ENCODE data around the gene VAV3. TPM values are rescaled to one million over a fixed set of nuclear protein-coding genes. Genes with fewer than 3 reads are reported as not detected.

VAV3 gene
- total and polyA plus RNA-seq, 12 donors = 1.1 to 8.5 (median 4.1) TPM

DNA sequence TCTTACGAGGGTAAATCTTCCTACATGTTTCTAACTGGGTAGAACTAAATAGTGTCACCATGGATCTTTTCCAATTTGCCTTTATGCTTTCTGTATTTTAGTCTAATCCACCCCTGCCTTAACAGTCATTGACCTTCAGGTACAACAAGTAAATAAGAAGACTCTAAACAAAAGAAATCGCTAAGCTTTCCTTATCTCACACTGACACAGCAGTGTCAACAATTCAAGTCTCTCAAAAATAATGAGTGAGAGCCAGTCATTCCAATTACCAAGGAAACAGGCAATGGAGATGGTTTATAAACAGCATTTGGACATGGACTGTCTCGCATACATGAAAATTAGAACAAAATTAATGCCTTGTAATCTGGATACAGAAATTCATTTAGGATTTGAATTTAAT lies 365.8 kb downstream of the VAV3 start:
- Histone ChIP-seq H3K36me3 (replicated peaks in 1 of 2) (no peaks in the 10 kb centered on the region), H3K4me3 (no peak overlapping the region), H3K9me3 (replicated peaks in 1 of 3) (no peaks in the 10 kb centered on the region), H3K27me3 (no peaks in the 10 kb centered on the region), H3K27ac (no peak overlapping the region), H3K4me1 (replicated peaks in 1 of 2) (no peaks in the 10 kb centered on the region)
- DNase-seq = no peak
- 68 to 82% (median 75%) methylated on average over 3 of the region's 3 CpGs for WGBS, 4 donors
- intact Hi-C loops (cut with DNase I) = no loop called here
- TF ChIP-seq POLR2A (IDR thresholded peaks at IDR 0.05) = no peak
- TF ChIP-seq CTCF (IDR thresholded peaks at IDR 0.05) = no peak

DNA sequence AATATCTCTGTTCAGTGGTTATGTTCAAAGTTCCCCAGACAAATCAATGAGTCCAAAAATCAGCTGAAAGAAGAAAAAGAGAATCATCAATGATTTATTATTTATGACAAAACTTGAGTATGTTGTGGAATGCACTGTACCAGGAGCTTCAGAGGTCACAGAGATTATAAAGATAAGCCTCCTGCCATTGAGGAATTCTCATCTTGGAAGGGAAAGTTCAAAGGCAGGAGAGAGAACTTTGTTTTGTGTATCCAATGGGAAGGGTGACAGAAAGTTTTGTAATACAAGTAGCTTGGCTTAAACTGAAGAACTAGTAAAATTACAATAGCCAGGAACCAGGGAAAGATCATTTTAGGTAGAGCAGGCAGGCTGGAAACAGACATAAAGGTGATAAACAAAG lies 367.7 kb downstream of the VAV3 start:
- TF ChIP-seq CTCF (IDR thresholded peaks at IDR 0.05) = no peak
- TF ChIP-seq POLR2A (IDR thresholded peaks at IDR 0.05) = no peak
- Histone ChIP-seq H3K36me3 (replicated peaks in 1 of 2) (no peaks in the 10 kb centered on the region), H3K27ac (no peak overlapping the region), H3K4me1 (replicated peaks in 1 of 2) (no peaks in the 10 kb centered on the region), H3K27me3 (no peaks in the 10 kb centered on the region), H3K9me3 (replicated peaks in 1 of 3) (no peaks in the 10 kb centered on the region), H3K4me3 (no peak overlapping the region)
- intact Hi-C loops (cut with DNase I) = no loop called here
- DNase-seq = no peak

- H3K4me1 ChIP-seq (replicated peaks in 1 of 2) = no peaks in the 10 kb centered on the region
- TF ChIP-seq POLR2A (IDR thresholded peaks at IDR 0.05) = no peak
- TF ChIP-seq CTCF (IDR thresholded peaks at IDR 0.05) = no peak
- no peaks in the 10 kb centered on the region for H3K27me3 ChIP-seq
- no peak for DNase-seq
- no peaks in the 10 kb centered on the region for H3K36me3 ChIP-seq (replicated peaks in 1 of 2)
- intact Hi-C loops (cut with DNase I) = no loop called here
- H3K9me3 ChIP-seq (replicated peaks in 1 of 3) = no peaks in the 10 kb centered on the region
- no peak overlapping the region for H3K4me3 ChIP-seq
- 67 to 82% (median 73%) methylated on average over 1 of the region's 1 CpG for WGBS, 4 donors
- no peak overlapping the region for H3K27ac ChIP-seq
Observed at GRCh38 chr1:107594536-107594935, 370.4 kb downstream of the VAV3 start.

GRCh38 chr1:107593501-107594209 lies 371.3 kb downstream of the VAV3 start:
- WGBS, 4 donors = 71 to 81% (median 75%) methylated on average over 2 of the region's 2 CpGs
- no peak overlapping the region for H3K27ac ChIP-seq
- no peak for DNase-seq
- H3K27me3 ChIP-seq = no peaks in the 10 kb centered on the region
- H3K4me3 ChIP-seq = no peak overlapping the region
- intact Hi-C loops (cut with DNase I) = no loop called here
- no peaks in the 10 kb centered on the region for H3K36me3 ChIP-seq (replicated peaks in 1 of 2)
- no peaks in the 10 kb centered on the region for H3K9me3 ChIP-seq (replicated peaks in 1 of 3)
- no peak for TF ChIP-seq POLR2A (IDR thresholded peaks at IDR 0.05)
- TF ChIP-seq CTCF (IDR thresholded peaks at IDR 0.05) = no peak
- H3K4me1 ChIP-seq (replicated peaks in 1 of 2) = no peaks in the 10 kb centered on the region

Data from adrenal gland (tissue), 12 donors.